Left ventricle myocardium inferior (tissue), 1 donor: ENCODE results near the gene TSKS. TPM values are rescaled to one million over a fixed set of nuclear protein-coding genes. Genes with fewer than 3 reads are reported as not detected.
"Not testable (repeated sequence)": the region's sequence is repeated elsewhere in the genome, so short reads cannot be mapped to it uniquely, and the experiment has no call there.

Source experiments
- DNase-seq: peaks from one replicate; pipeline ENCODE4 v3.0.0-alpha.2; 2020
- H3K27ac ChIP-seq: fragments of 200-600 bp; replicated peaks from 2 replicates; pipeline ENCODE4 v1.8.0; 2021
- H3K27me3 ChIP-seq: fragments of 200-600 bp; 2 replicates; pipeline ENCODE4 v1.8.0; 2021; ENCODE audit warnings: low read depth
- H3K36me3 ChIP-seq: fragments of 200-600 bp; 2 replicates; pipeline ENCODE4 v1.8.0; 2021
- H3K4me1 ChIP-seq: fragments of 200-600 bp; 2 replicates; pipeline ENCODE4 v1.8.0; 2021
- H3K4me3 ChIP-seq: fragments of 200-600 bp; 2 replicates; pipeline ENCODE4 v1.8.0; 2021; ENCODE audit warnings: mild to moderate bottlenecking, moderate library complexity
- H3K9me3 ChIP-seq: fragments of 200-600 bp; replicated peaks from 2 replicates; pipeline ENCODE4 v1.8.0; 2021
- intact Hi-C: fragments of 100-400 bp; cut with micrococcal nuclease; formaldehyde crosslinking; loops from one replicate; pipeline ENCODE4 v1.11.0; 2022
- total RNA-seq: library from RNA; stranded (reverse); fragmentation: NEBNext Ultra II Directional; extraction: Animal tissue kit (Norgen Biotek cat#: 25700); gene quantifications from one replicate; pipeline ENCODE4 v1.2.1, GENCODE V29; 2021
- TF ChIP-seq, protein P1 (sequence below): fragments of 200-600 bp; IDR thresholded peaks from 2 replicates; pipeline ENCODE4 v1.8.0; 2021; ENCODE audit warnings: antibody characterized with exemption, mild to moderate bottlenecking, borderline replicate concordance
- donor health status: DM: no; HTN: yes; CAD: no; lungs with severe emphysema.

The TSKS gene
- total RNA-seq, 1 donor from 2014 or later, result 0.38 TPM

GRCh38 chr19:49730166-49730565, 32.9 kb downstream of the TSKS start:
- H3K9me3 ChIP-seq, result no peaks in the 10 kb centered on the region
- DNase-seq, result no peak
- TF ChIP-seq, protein P1, sequence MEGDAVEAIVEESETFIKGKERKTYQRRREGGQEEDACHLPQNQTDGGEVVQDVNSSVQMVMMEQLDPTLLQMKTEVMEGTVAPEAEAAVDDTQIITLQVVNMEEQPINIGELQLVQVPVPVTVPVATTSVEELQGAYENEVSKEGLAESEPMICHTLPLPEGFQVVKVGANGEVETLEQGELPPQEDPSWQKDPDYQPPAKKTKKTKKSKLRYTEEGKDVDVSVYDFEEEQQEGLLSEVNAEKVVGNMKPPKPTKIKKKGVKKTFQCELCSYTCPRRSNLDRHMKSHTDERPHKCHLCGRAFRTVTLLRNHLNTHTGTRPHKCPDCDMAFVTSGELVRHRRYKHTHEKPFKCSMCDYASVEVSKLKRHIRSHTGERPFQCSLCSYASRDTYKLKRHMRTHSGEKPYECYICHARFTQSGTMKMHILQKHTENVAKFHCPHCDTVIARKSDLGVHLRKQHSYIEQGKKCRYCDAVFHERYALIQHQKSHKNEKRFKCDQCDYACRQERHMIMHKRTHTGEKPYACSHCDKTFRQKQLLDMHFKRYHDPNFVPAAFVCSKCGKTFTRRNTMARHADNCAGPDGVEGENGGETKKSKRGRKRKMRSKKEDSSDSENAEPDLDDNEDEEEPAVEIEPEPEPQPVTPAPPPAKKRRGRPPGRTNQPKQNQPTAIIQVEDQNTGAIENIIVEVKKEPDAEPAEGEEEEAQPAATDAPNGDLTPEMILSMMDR, result no peak
- no peak overlapping the region for H3K27ac ChIP-seq
- intact Hi-C loops, result no loop called here
- peaks cover 12% of the 10 kb centered on the region for H3K4me1 ChIP-seq
- no peak overlapping the region for H3K4me3 ChIP-seq
- H3K36me3 ChIP-seq, result no peaks in the 10 kb centered on the region
- H3K27me3 ChIP-seq, result no peaks in the 10 kb centered on the region

GRCh38 chr19:49727217-49728030, 35.7 kb downstream of the TSKS start:
- peak overlapping the region; percentile 29 for H3K4me3 ChIP-seq

DNA sequence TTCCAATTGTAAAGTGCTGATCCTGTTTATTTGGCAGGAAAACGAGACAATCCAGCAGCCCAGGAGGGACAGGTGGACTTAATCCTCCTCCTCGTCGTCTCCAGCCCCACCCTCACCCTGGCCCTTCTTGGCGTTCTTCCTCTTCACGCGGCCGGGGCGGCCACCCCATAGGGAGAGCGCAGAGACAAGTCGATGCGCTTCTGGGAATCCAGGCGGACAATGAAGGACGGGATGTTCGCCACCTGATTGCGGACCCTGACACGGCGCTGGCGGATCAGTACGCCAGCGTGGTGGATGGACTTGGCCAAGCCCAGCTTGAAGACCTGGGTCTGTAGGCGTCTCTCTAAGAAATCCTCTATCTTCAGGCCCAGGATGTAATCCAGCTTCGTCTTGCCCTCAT, 43.7 kb downstream of the TSKS start:
- H3K9me3 ChIP-seq, H3K4me3 ChIP-seq, H3K36me3 ChIP-seq, DNase-seq, intact Hi-C loops, H3K27ac ChIP-seq, H3K27me3 ChIP-seq: not testable (repeated sequence)
- peaks cover 11% of the 10 kb centered on the region for H3K4me1 ChIP-seq

More at GRCh38 chr19:49727217-49728030, 35.7 kb downstream of the TSKS start:
- no peaks in the 10 kb centered on the region for H3K9me3 ChIP-seq
- intact Hi-C loops, result no loop called here
- peak; percentile 65 for DNase-seq
- TF ChIP-seq, protein P1, result no peak
- H3K27ac ChIP-seq, result peak overlapping the region; percentile 78
- no peaks in the 10 kb centered on the region for H3K27me3 ChIP-seq
- peaks cover 12% of the 10 kb centered on the region for H3K4me1 ChIP-seq
- H3K36me3 ChIP-seq, result no peaks in the 10 kb centered on the region

- peaks cover 11% of the 10 kb centered on the region for H3K4me1 ChIP-seq
- H3K36me3 ChIP-seq, result no peaks in the 10 kb centered on the region
- DNase-seq, result no peak
- no peaks in the 10 kb centered on the region for H3K27me3 ChIP-seq
- H3K27ac ChIP-seq, result no peak overlapping the region
- intact Hi-C loops, result no loop called here
- H3K4me3 ChIP-seq, result no peak overlapping the region
- no peaks in the 10 kb centered on the region for H3K9me3 ChIP-seq
- TF ChIP-seq, protein P1, result no peak
Measured at GRCh38 chr19:49718991-49719390, 44.1 kb downstream of the TSKS start.

GRCh38 chr19:49718511-49718910, 44.6 kb downstream of the TSKS start:
- H3K4me1 ChIP-seq, result peaks cover 11% of the 10 kb centered on the region
- H3K36me3 ChIP-seq, result no peaks in the 10 kb centered on the region
- TF ChIP-seq, protein P1, result no peak
- no peaks in the 10 kb centered on the region for H3K27me3 ChIP-seq
- no peak overlapping the region for H3K27ac ChIP-seq
- no peak overlapping the region for H3K4me3 ChIP-seq
- intact Hi-C loops, result no loop called here
- DNase-seq, result no peak
- H3K9me3 ChIP-seq, result no peaks in the 10 kb centered on the region

DNA sequence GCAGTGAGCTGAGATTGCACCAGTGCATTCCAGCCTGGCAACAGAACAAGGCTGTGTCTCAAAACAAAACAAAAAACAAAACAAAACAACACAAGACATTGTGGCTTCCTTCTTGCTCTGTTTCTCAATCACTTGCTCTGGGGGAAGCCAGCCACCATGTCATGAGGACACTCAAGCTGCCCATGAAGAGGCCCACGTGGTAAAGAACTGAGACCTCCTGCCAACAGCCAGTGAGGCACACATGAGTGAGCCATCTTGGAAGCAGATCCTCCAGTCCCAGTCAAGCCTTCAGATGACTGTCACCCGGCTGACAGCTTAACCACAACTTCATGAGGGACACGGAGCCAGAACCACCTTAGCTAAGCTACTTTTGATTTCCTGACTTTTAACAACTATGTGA, 47.0 kb downstream of the TSKS start:
- DNase-seq, result no peak
- Histone ChIP-seq H3K4me1 (peaks cover 11% of the 10 kb centered on the region), H3K9me3 (no peaks in the 10 kb centered on the region), H3K27me3 (no peaks in the 10 kb centered on the region), H3K27ac (no peak overlapping the region), H3K4me3 (no peak overlapping the region), H3K36me3 (no peaks in the 10 kb centered on the region)
- TF ChIP-seq, protein P1, result no peak
- intact Hi-C loops, result no loop called here
